ENCODE results near the gene EML4. TPM values are rescaled to one million over a fixed set of nuclear protein-coding genes. Genes with fewer than 3 reads are reported as not detected.

Gene EML4
- total RNA-seq, 1 experiment from 2014 or later, result 68.2 TPM

- no peak for DNase-seq
- intact Hi-C loops (cut with micrococcal nuclease; ENCODE audit: unreplicated experiment), result no loop called here
- BruUV-seq (replicated peaks), result no TSS peak
- CTCF ChIA-PET, result interaction anchor here (0.6 to 1.3 kb wide), 2 partner anchors 116 to 215 kb away, joined by 3 to 6 read pairs; no protein-coding TSS in a partner anchor
- no peak for TF ChIP-seq CTCF (IDR thresholded peaks at IDR 0.05; ENCODE audit: unreplicated experiment)
- Mint-ChIP-seq H3K4me3 (ENCODE audit: low read depth, unreplicated experiment) (no peak overlapping the region), H3K27me3 (ENCODE audit: unreplicated experiment) (no peaks in the 10 kb centered on the region), H3K27ac (ENCODE audit: unreplicated experiment) (no peak overlapping the region), H3K36me3 (ENCODE audit: insufficient read depth, unreplicated experiment) (no peaks in the 10 kb centered on the region), H3K9me3 (ENCODE audit: low read depth, unreplicated experiment) (no peaks in the 10 kb centered on the region), H3K4me1 (ENCODE audit: low read depth, unreplicated experiment) (peaks cover 24% of the 10 kb centered on the region)
These were observed 79.7 kb downstream of the EML4 start for GRCh38 chr2:42248846-42249245.

- intact Hi-C loops (cut with micrococcal nuclease; ENCODE audit: unreplicated experiment), result no loop called here
- Mint-ChIP-seq H3K4me3 (ENCODE audit: low read depth, unreplicated experiment) (no peak overlapping the region), H3K27ac (ENCODE audit: unreplicated experiment) (no peak overlapping the region), H3K9me3 (ENCODE audit: low read depth, unreplicated experiment) (no peaks in the 10 kb centered on the region), H3K36me3 (ENCODE audit: insufficient read depth, unreplicated experiment) (no peaks in the 10 kb centered on the region), H3K27me3 (ENCODE audit: unreplicated experiment) (no peaks in the 10 kb centered on the region), H3K4me1 (ENCODE audit: low read depth, unreplicated experiment) (peaks cover 24% of the 10 kb centered on the region)
- CTCF ChIA-PET, result interaction anchor here (1.0 to 1.3 kb wide), 2 partner anchors 10 to 116 kb away, joined by 6 to 7 read pairs; no protein-coding TSS in a partner anchor
- no peak for DNase-seq
- TF ChIP-seq CTCF (IDR thresholded peaks at IDR 0.05; ENCODE audit: unreplicated experiment), result no peak
- no TSS peak for BruUV-seq (replicated peaks)
These were observed 80.1 kb downstream of the EML4 start for GRCh38 chr2:42249284-42249683.

- Mint-ChIP-seq H3K4me3 (ENCODE audit: low read depth, unreplicated experiment) (peak overlapping the region; percentile 14), H3K27ac (ENCODE audit: unreplicated experiment) (no peak overlapping the region), H3K27me3 (ENCODE audit: unreplicated experiment) (no peaks in the 10 kb centered on the region), H3K9me3 (ENCODE audit: low read depth, unreplicated experiment) (no peaks in the 10 kb centered on the region), H3K4me1 (ENCODE audit: low read depth, unreplicated experiment) (peaks cover 24% of the 10 kb centered on the region), H3K36me3 (ENCODE audit: insufficient read depth, unreplicated experiment) (no peaks in the 10 kb centered on the region)
- CTCF ChIA-PET, result interaction anchor here (1.0 to 1.3 kb wide), 2 partner anchors 10 to 117 kb away, joined by 6 to 7 read pairs; no protein-coding TSS in a partner anchor
- no TSS peak for BruUV-seq (replicated peaks)
- intact Hi-C loops (cut with micrococcal nuclease; ENCODE audit: unreplicated experiment), result no loop called here
- no peak for TF ChIP-seq CTCF (IDR thresholded peaks at IDR 0.05; ENCODE audit: unreplicated experiment)
- peak; percentile 51 for DNase-seq
These were observed 80.7 kb downstream of the EML4 start for GRCh38 chr2:42249887-42250286.

GRCh38 chr2:42250925-42251324, 81.8 kb downstream of the EML4 start:
- H3K27ac Mint-ChIP-seq (ENCODE audit: unreplicated experiment), result no peak overlapping the region
- BruUV-seq (replicated peaks), result no TSS peak
- CTCF ChIA-PET, result no interaction called here

More at GRCh38 chr2:42250925-42251324, 81.8 kb downstream of the EML4 start:
- no peak for DNase-seq
- Mint-ChIP-seq H3K4me3 (ENCODE audit: low read depth, unreplicated experiment) (no peak overlapping the region), H3K27me3 (ENCODE audit: unreplicated experiment) (no peaks in the 10 kb centered on the region), H3K4me1 (ENCODE audit: low read depth, unreplicated experiment) (peaks cover 24% of the 10 kb centered on the region), H3K36me3 (ENCODE audit: insufficient read depth, unreplicated experiment) (no peaks in the 10 kb centered on the region), H3K9me3 (ENCODE audit: low read depth, unreplicated experiment) (no peaks in the 10 kb centered on the region)
- TF ChIP-seq CTCF (IDR thresholded peaks at IDR 0.05; ENCODE audit: unreplicated experiment), result no peak
- intact Hi-C loops (cut with micrococcal nuclease; ENCODE audit: unreplicated experiment), result no loop called here

Measured in Calu3 (cell line).